Activated T-helper 17 cell treated with anti-CD3 and anti-CD28 coated beads, Interleukin-2, amount 50 U/mL, for 72 hours (primary cell): ENCODE results near the gene HOOK2. TPM values are rescaled to one million over a fixed set of nuclear protein-coding genes. Genes with fewer than 3 reads are reported as not detected.
"Not testable (repeated sequence)": the region's sequence is repeated elsewhere in the genome, so short reads cannot be mapped to it uniquely, and the experiment has no call there.

Source experiments
- ATAC-seq: fragments of 150-1000 bp; cut with Tn5 transposase; replicated peaks from 2 replicates; pipeline ENCODE4 v1.10.0; 2021; ENCODE audit warnings: mild to moderate bottlenecking, moderate library complexity
- H3K27ac Mint-ChIP-seq: one replicate; pipeline ENCODE4 v1.8.0; 2022; ENCODE audit warnings: mixed read lengths
- H3K27me3 Mint-ChIP-seq: one replicate; pipeline ENCODE4 v1.8.0; 2022; ENCODE audit warnings: mixed read lengths
- H3K36me3 Mint-ChIP-seq: one replicate; pipeline ENCODE4 v1.8.0; 2022; ENCODE audit warnings: low read depth, mild to moderate bottlenecking, mixed read lengths
- H3K4me1 Mint-ChIP-seq: one replicate; pipeline ENCODE4 v1.8.0; 2022; ENCODE audit warnings: mixed read lengths
- H3K4me3 Mint-ChIP-seq: one replicate; pipeline ENCODE4 v1.8.0; 2022; ENCODE audit warnings: mild to moderate bottlenecking, mixed read lengths
- H3K9me3 Mint-ChIP-seq: one replicate; pipeline ENCODE4 v1.8.0; 2022; ENCODE audit warnings: mixed read lengths
- total RNA-seq, 2 donors: library from RNA; stranded (reverse); gene quantifications; one replicate each; pipeline ENCODE4 v1.2.3, GENCODE V29; 2022

The HOOK2 gene
- total RNA-seq, 2 donors from 2014 or later: 22.5 to 44.4 TPM

DNA sequence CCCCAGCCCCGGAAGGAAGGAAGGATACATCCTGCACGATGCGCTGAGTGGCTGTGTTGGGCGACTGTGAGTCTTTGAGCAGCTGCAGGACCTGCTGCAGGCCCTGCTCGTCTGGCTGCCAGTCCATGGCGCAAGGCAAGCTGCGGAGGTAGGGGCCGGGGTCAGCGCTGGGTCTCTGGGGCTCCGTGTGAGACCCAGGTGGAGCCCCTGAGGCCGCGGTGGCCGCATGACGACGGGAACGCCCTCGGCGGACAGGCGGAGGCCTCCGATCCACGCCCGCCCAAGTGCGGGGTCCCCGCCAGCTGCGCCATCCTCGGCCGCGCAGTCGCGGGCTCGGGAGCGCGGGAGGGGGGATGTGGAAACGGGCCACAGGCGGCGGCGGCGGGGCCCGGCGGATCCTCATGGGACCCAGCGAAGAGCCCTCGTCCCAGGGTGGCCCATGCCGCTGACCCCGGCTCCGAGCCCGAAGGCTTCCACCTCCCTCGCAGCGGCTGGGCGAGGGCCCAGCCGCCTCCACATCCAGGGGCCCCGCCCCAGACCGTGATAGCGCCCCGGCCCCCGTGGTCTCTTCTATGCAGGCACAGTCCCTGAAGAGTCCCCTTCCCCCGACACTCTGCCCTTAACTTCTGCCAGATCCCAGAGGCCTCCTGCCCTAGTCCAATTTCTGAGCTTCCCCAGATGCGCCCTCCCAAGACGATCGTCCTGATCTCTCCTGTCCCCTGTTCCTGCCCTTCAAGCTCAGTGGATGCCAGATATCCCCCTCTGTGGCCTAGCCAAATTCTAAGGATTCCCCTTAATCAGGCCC, 54.3 kb downstream of the HOOK2 start:
- no peaks in the 10 kb centered on the region for H3K9me3 Mint-ChIP-seq
- peaks cover 22% of the 10 kb centered on the region for H3K4me1 Mint-ChIP-seq
- peak overlapping the region; percentile 97 for H3K4me3 Mint-ChIP-seq
- ATAC-seq: no peak
- peaks cover 69% of the 10 kb centered on the region for H3K36me3 Mint-ChIP-seq
- peak overlapping the region; percentile 98 for H3K27ac Mint-ChIP-seq
- no peaks in the 10 kb centered on the region for H3K27me3 Mint-ChIP-seq

DNA sequence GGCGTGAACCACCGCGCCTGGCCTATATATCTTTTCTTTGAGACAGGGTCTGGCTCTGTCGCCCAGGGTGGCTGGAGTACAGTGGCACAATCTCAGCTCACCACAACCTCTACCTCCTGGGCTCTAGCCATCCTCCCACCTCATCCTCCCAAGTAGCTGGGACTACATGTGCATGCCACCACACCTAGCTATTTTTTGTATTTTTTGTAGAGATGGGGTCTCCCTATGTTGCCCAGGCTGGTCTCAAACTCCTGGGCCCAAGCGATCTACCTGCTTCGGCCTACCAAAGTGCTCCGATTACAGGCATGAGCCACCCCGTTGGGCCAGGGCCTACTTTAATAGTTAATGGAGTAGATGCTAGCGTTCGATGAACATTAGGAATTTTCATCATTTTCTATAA, 55.1 kb downstream of the HOOK2 start:
- peaks cover 22% of the 10 kb centered on the region for H3K4me1 Mint-ChIP-seq
- peak overlapping the region; percentile 98 for H3K27ac Mint-ChIP-seq
- H3K36me3 Mint-ChIP-seq: peaks cover 77% of the 10 kb centered on the region
- H3K27me3 Mint-ChIP-seq: no peaks in the 10 kb centered on the region
- H3K4me3 Mint-ChIP-seq: peak overlapping the region; percentile 97
- no peak for ATAC-seq
- H3K9me3 Mint-ChIP-seq: no peaks in the 10 kb centered on the region

DNA sequence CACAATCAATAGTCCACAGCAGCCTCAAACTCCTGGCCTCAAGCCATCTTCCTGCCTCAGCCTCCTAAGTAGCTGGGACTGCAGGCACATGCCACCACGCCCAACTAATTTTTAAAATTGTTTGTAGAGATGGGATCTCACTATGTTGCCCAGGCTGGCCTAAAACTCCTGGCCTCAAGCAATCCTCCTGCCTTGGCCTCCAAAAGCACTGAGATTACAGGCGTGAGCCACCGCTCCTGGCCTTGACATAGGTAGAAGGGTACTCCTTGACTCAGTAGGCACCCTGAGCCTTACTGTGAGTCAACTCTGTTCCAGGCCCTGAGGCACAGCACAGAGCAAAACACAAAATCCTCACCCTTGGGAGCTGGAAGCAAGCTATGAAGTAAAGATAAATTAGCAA, 59.4 kb downstream of the HOOK2 start:
- H3K27me3 Mint-ChIP-seq: no peaks in the 10 kb centered on the region
- no peak overlapping the region for H3K27ac Mint-ChIP-seq
- no peak for ATAC-seq
- peaks cover 90% of the 10 kb centered on the region for H3K36me3 Mint-ChIP-seq
- H3K4me3 Mint-ChIP-seq: no peak overlapping the region
- H3K4me1 Mint-ChIP-seq: peaks cover 9% of the 10 kb centered on the region
- no peaks in the 10 kb centered on the region for H3K9me3 Mint-ChIP-seq

DNA sequence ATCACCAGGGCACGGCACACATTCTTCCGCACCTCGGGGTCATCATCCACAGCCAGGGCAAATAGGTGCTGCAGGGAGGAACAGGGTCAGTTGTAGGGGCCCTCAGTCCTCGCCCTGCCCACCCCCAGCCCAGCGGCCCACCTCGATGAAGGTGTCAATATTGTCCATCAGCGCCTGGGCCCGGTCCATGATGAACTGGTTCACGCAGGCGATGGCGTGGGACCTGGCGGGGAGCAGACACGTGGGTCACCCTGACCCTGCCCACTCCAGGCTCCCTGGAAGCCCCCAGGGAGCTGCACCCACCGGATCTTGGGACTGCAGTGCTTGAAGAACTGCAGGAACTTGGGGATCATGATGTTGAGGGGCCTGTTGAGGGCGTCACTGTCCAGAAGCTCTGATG, 60.2 kb downstream of the HOOK2 start:
- Mint-ChIP-seq H3K27ac (no peak overlapping the region), H3K4me1 (peaks cover 4% of the 10 kb centered on the region), H3K27me3 (no peaks in the 10 kb centered on the region), H3K4me3 (no peak overlapping the region), H3K9me3 (no peaks in the 10 kb centered on the region), H3K36me3 (peaks cover 90% of the 10 kb centered on the region)
- ATAC-seq: no peak

DNA sequence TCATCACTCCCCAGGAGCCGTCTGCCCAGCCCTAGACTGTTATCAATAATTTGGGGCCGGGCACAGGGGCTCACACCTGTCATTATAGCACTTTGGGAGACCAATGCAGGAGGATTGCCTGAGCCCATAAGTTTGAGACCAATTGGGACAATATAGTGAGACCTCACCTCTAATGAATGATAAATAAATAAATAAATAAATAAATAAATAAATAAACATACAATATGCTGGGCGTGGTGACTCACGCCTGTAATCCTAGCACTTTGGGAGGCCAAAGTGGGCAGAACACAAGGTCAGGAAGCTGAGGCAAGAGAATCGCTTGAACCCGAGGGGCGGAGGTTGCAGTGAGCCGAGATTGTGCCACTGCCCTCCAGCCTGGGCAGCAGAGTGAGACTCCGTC, 62.0 kb downstream of the HOOK2 start:
- H3K27ac Mint-ChIP-seq, H3K27me3 Mint-ChIP-seq, ATAC-seq: not testable (repeated sequence)

More for the DNA sequence above, 62.0 kb downstream of the HOOK2 start:
- not testable (repeated sequence) for H3K4me3 Mint-ChIP-seq, H3K9me3 Mint-ChIP-seq, H3K4me1 Mint-ChIP-seq
- peaks cover 93% of the 10 kb centered on the region for H3K36me3 Mint-ChIP-seq

Other genes with a start within 250 kb of the HOOK2 start
- gene ZNF564, start 224.1 kb downstream of the HOOK2 start, total RNA-seq: 1 to 10 TPM; 4.1 to 6.1 TPM
- 10 to 100 TPM in 1 of 2 donors, 1 to 10 TPM in 1; 7.3 to 11.1 TPM for gene ZNF490, start 164.7 kb downstream of the HOOK2 start, total RNA-seq
- gene ZNF791, start 164.6 kb downstream of the HOOK2 start, total RNA-seq: 10 to 100 TPM; 16.7 to 19.0 TPM
- 100 to 1,000 TPM; 199 to 247 TPM for gene MAN2B1, start 108.8 kb downstream of the HOOK2 start, total RNA-seq
- gene WDR83, start 108.7 kb downstream of the HOOK2 start, total RNA-seq: 10 to 100 TPM; 17.7 to 30.4 TPM
- 100 to 1,000 TPM; 125 to 167 TPM for gene DHPS, start 93.7 kb downstream of the HOOK2 start, total RNA-seq
- gene GNG14, start 87.6 kb downstream of the HOOK2 start, total RNA-seq: not detected
- 1 to 10 TPM; 4.7 to 9.9 TPM for gene FBXW9, start 78.9 kb downstream of the HOOK2 start, total RNA-seq
- gene TNPO2, start 51.6 kb downstream of the HOOK2 start, total RNA-seq: 100 to 1,000 TPM in 1 of 2 donors, 10 to 100 TPM in 1; 71.9 to 106 TPM
- gene TRIR, start 40.9 kb downstream of the HOOK2 start, total RNA-seq: 100 to 1,000 TPM; 135 to 172 TPM
- gene GET3, start 38.1 kb downstream of the HOOK2 start, total RNA-seq: 10 to 100 TPM; 37.7 to 66.6 TPM
- not detected for gene BEST2, start 23.8 kb downstream of the HOOK2 start, total RNA-seq
- gene JUNB, start 15.9 kb upstream of the HOOK2 start, total RNA-seq: 100 to 1,000 TPM; 328 to 586 TPM
- 100 to 1,000 TPM; 307 to 415 TPM for gene PRDX2, start 26.2 kb upstream of the HOOK2 start, total RNA-seq
- 10 to 100 TPM; 25.5 to 32.7 TPM for gene THSD8, start 26.5 kb upstream of the HOOK2 start, total RNA-seq
- 10 to 100 TPM; 30.1 to 53.5 TPM for gene RNASEH2A, start 31.0 kb upstream of the HOOK2 start, total RNA-seq
- not detected for gene RTBDN, start 59.0 kb upstream of the HOOK2 start, total RNA-seq
- 1 to 10 TPM; 2.4 to 2.6 TPM for gene MAST1, start 63.0 kb upstream of the HOOK2 start, total RNA-seq
- gene DNASE2, start 105.9 kb upstream of the HOOK2 start, total RNA-seq: 10 to 100 TPM; 32.5 to 34.2 TPM
- gene KLF1, start 111.6 kb upstream of the HOOK2 start, total RNA-seq: under 1 TPM in 1 of 2 donors, not detected in 1; 0.61 TPM
- gene GCDH, start 115.6 kb upstream of the HOOK2 start, total RNA-seq: 10 to 100 TPM; 25.8 to 48.4 TPM
- 1 to 10 TPM; 1.6 to 6.2 TPM for gene SYCE2, start 143.7 kb upstream of the HOOK2 start, total RNA-seq
- gene FARSA, start 158.2 kb upstream of the HOOK2 start, total RNA-seq: 100 to 1,000 TPM in 1 of 2 donors, 10 to 100 TPM in 1; 87.9 to 130 TPM
- gene CALR, start 163.1 kb upstream of the HOOK2 start, total RNA-seq: 100 to 1,000 TPM; 502 to 770 TPM
- gene RAD23A, start 170.3 kb upstream of the HOOK2 start, total RNA-seq: 100 to 1,000 TPM; 129 to 156 TPM
- gene GADD45GIP1, start 181.7 kb upstream of the HOOK2 start, total RNA-seq: 10 to 100 TPM; 17.0 to 27.9 TPM
- under 1 TPM; 0.30 to 0.40 TPM for gene DAND5, start 194.0 kb upstream of the HOOK2 start, total RNA-seq
- 1 to 10 TPM in 1 of 2 donors, under 1 TPM in 1; 0.43 to 1.1 TPM for gene NFIX, start 219.9 kb upstream of the HOOK2 start, total RNA-seq